Muscle of arm (tissue), 12 donors: Measurements from ENCODE around the gene BCL2L1. TPM values are rescaled to one million over a fixed set of nuclear protein-coding genes. Genes with fewer than 3 reads are reported as not detected.

Experiments used
- DNase-seq: peaks from one replicate; pipeline ENCODE4 v3.0.0-alpha.2; 2013
- polyA plus RNA-seq, 12 donors: library from polyadenylated mRNA; unstranded; fragments of 120-200 nt; gene quantifications; one replicate each; pipeline ENCODE4 v1.2.1, GENCODE V29; 2013; ENCODE audit not compliant: insufficient read length in 12 of 12

The BCL2L1 gene
- polyA plus RNA-seq, 12 donors = 24.0 to 55.2 (median 32.4) TPM; not detected in 1

GRCh38 chr20:31695849-31696804 is 26.5 kb downstream of the BCL2L1 start:
- DNase-seq = no peak

GRCh38 chr20:31694842-31695593 is 27.6 kb downstream of the BCL2L1 start:
- DNase-seq = no peak

GRCh38 chr20:31693987-31694661 is 28.5 kb downstream of the BCL2L1 start:
- DNase-seq = no peak

- DNase-seq = no peak
These were observed 29.3 kb downstream of the BCL2L1 start for GRCh38 chr20:31693402-31693801.

GRCh38 chr20:31691646-31692275 is 30.9 kb downstream of the BCL2L1 start:
- DNase-seq = no peak

- no peak for DNase-seq
These were observed 32.5 kb downstream of the BCL2L1 start for GRCh38 chr20:31690124-31690666.

GRCh38 chr20:31689141-31689540 is 33.5 kb downstream of the BCL2L1 start:
- DNase-seq = no peak

- no peak for DNase-seq
These were observed 34.9 kb downstream of the BCL2L1 start for GRCh38 chr20:31687777-31688176.

- DNase-seq = no peak
These were observed 36.6 kb downstream of the BCL2L1 start for GRCh38 chr20:31685853-31686643.

GRCh38 chr20:31684153-31685015 is 38.3 kb downstream of the BCL2L1 start:
- no peak for DNase-seq

GRCh38 chr20:31682927-31683326 is 39.7 kb downstream of the BCL2L1 start:
- DNase-seq = no peak

- DNase-seq = no peak
These were observed 40.3 kb downstream of the BCL2L1 start for GRCh38 chr20:31682352-31682751.

GRCh38 chr20:31681769-31682168 is 40.9 kb downstream of the BCL2L1 start:
- no peak for DNase-seq

- DNase-seq = no peak
These were observed 41.4 kb downstream of the BCL2L1 start for GRCh38 chr20:31681128-31681727.

GRCh38 chr20:31680286-31681127 is 42.2 kb downstream of the BCL2L1 start:
- DNase-seq = no peak

- no peak for DNase-seq
These were observed 43.0 kb downstream of the BCL2L1 start for GRCh38 chr20:31679357-31680285.
